Measurements from ENCODE around the gene PHKB.
"Not testable (repeated sequence)": the region's sequence is repeated elsewhere in the genome, so short reads cannot be mapped to it uniquely, and the experiment has no call there.

Gene PHKB

DNA sequence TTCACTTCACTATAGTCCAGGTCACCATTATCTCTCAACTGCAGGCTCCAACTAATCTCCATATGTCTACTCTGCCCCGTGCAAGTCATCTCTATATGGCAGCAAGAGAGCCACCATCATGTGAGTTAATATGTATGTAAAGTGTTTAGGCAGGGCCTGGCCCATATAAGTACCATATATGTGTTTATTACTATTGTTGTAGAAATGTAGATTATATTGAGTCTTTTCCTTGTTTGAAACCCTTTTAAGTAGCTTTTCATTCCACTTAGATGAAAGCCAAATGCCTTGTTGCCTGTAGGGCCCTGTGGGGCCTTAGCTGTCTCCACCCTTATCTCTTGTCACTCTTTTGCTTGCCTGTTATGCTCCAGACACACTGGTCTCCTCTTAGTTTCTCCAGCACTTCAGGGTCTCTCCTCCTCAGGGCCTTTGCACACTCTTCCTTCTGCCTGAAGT lies 164.0 kb downstream of the PHKB start:
- DNase-seq (ENCODE audit: low read depth, low spot score) = no peak

DNA sequence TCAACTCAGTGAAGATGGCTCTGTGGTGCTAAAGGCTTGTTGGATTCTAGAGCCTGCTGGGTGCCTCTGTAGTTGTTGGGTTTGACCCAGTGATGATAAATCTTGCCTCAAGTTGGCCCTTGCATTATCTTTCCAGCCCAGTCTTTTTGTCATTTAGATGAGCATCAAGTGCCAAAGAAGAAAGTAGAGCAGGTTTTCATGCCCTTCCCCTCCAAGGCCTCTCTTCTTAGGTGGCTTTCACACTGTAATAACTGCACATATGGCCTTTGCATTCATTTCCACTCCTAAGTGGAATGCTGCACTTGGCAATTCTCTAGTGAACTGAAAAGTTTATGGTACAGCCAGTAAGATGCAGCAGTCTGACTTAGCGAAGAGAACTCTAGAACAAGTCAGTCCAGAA lies 165.1 kb downstream of the PHKB start:
- no peak for DNase-seq (ENCODE audit: low read depth, low spot score)

DNA sequence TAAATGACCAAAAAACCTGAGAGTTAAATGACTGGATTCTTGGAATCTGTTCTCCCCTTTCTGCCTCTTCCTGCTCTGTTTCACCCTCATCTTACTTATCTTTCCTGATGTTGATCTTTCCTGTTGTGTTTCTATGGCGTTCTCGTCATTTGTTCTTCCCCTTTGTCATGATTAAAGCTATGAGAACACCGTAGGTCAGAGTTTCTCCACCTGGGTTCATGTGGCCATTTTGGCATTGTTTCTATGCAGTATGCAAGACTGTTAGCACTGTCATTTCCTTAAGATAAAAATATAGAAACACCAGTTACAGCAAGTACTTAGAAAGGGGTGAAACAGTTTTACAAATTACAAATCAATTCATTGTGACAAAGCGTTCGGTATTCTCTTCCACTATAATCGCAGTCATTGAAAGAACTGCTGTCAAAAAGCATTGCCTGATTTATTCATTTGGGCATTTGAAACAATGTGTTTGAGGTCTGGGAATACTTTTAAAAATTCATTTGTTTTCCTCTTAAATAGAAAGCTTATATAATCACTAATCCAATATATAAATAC lies 166.0 kb downstream of the PHKB start:
- DNase-seq (ENCODE audit: low read depth, low spot score) = no peak

DNA sequence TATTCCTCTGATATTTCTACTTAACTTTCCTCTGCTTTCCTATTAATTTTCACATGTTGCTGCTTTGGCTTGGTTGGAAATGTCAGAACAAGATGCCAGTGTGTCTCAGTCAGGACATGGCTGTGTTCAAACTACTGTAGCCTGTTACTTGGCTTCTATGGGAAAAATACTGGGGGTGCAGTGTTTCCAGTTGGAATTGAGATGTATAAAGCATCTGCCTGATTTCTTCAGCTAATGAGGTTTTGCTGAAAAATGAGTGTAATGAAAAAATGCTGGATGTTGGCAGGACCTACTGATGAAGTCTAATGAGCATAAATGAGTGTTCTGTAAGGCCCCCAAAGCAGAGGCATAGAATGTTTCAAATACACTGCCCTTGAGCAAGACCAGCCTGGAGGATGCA lies 166.6 kb downstream of the PHKB start:
- DNase-seq (ENCODE audit: low read depth, low spot score) = no peak

DNA sequence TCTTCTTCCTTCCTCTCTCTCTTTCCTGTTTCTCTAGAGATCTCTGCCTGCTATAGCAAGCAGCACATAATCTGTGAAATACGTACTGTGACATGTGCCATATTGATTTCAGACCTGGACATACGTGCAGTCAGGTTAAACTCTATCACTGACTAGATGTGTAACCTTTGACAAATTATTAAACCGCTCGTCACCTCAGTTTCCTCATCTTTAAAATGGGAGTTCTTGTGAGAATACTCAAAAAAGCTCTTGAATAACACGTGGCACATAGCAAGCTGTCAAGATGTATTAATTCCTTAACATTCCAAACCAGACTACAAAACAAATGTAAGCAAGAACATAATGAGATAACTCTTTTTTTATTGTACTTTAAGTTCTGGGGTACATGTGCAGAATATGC lies 170.0 kb downstream of the PHKB start:
- no peak for DNase-seq (ENCODE audit: low read depth, low spot score)

DNA sequence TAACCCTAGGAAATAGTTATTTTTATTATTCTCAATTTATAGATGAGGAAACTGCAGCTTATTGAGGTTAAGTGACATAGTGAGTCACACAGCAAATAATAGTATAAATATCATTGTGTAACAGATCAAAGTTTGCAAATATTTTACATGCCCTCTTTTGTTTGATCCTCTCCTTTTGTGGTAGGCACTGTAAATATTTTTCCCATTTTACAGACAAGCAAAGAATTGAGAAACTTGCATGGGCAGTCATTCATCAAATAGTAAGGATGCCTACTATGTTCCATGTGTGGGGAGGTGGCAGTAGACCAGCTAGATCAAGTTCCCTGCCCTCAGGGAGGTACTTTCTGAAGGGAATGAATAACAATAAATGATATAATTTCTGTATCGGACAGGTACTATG lies 173.0 kb downstream of the PHKB start:
- DNase-seq (ENCODE audit: low read depth, low spot score) = no peak

DNA sequence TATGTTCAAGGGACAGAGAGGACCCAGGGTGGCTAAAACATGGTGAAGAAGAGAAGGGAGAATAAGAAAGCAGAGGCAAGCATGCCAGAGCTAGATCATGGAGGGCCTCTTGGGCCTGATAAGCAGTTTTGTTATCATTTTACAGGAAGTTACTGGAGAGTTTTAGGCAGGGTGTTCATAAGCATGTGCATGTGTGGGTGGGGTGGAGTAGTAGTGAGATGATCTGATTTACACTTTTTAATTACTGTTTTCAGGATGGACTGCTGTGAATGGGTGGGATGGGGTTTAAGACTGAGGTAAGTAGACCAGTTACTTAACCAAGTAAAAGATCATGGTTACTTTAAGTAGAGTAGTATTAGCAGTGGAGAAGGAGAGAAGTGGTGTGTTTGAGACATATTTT lies 173.6 kb downstream of the PHKB start:
- DNase-seq (ENCODE audit: low read depth, low spot score) = no peak

DNA sequence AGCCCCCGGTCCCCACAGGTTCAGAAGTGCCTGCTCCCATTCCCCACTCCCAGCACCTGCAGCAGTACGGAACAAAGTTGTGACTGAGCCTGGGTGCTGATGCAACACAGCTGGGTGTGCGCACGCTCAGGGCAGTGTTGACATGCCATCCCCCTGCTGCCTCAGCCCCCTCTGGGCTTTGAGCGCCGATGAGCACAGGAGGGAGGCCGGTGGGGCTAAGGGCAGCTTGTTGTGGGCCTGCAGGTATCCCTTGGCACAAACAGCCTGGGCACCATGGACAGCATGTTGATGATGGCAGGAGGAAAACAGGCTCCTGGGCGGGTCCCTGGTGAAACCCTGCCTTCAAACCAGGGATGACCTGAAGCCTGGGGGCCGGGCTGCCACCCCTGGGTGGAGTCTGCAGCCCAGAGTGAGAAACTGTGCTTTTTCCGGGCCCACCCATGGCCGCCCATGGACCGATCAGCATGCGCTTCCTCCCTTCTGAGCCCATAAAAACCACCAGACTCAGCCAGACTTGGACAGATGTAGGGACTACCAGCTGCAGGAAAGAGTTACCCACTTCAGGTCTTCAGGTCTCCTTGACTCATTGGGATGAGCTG lies 175.5 kb downstream of the PHKB start:
- no peak for DNase-seq (ENCODE audit: low read depth, low spot score)

DNA sequence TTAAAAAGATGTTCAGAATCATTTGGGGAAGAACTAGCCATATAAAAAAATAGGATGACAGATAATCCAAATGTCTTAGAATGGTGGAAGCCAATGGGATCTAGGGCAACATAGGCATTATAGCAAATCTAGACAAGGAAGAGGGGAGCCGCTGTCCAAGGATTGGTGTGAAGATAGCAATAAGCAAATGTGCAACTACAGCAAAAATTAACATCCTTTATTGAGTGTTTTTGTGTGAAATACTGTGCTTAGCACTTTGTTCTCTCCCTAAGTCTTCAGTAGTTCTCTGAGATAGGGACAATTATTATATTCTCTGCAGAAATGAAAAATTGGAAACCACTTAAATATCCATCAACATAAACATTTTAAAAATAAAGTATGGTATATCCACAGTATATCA lies 177.0 kb downstream of the PHKB start:
- DNase-seq (ENCODE audit: low read depth, low spot score) = no peak

DNA sequence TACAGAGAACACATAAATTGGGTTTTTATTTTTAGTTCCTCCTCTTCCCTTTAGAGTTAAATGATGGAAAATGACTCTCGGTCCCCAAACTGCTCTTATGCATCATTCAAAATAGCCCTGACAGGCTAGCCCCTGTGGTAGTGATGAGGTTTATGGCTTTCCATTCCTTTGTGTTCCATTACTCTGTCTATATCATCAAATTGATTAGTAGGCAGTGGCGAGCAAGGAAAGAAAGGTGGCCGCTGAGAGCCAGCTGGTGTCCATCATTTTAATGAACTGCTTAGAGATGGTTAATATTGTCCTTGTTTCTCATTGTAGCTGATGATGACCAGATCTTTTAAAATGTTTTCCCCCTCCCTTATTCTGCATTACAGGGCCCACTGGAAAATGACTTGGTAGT lies 179.5 kb downstream of the PHKB start:
- DNase-seq (ENCODE audit: low read depth, low spot score) = no peak

DNA sequence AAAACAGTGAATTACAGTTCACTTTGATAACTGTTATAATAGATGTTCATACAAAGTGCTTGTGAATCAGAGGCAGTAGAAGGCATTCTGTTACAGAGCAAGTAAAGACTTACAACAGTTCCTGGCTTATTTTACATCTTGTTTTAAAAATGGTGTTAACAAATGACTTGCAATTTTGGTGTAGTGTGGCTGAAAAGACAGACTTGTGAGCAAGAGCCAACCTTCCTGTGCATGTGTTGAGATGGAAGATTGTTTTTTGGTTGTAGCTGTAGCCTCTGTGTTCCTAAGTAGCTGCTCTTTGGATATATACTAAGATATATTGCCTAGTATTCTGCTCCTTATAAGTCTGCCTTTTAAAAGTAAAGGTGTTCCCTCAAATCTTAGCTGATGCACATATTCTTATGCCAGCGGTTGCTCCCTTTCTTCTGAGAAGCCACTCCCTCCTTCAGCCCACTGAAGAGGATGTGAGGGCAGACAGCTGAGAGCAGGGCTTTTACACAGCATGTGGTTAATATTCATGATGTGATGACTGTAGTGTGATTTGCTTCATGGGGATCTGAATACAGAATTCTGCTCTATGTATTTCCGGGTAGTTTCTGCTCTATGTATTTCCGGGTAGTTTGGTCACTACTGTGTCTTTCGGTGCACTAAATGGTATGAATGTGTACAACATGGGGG lies 182.3 kb downstream of the PHKB start:
- no peak for DNase-seq (ENCODE audit: low read depth, low spot score)

DNA sequence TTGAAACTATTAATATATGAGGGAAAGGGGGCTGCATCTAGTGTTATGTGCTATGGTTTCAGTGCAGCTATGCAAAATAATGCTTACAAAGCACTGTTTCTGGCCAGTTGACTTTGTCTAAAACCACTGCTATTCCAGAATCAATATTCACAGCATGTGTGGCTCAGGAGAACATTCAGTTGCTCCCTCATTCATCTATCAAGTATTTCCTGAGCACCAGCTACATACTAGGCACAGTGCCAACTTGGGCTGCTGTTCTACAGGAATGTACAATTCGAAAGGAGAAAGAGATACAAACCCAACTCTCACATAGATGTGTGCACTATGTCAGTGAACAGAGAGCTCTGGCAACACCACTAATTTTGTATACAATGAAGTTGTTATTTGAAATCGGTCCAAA lies 183.0 kb downstream of the PHKB start:
- DNase-seq (ENCODE audit: low read depth, low spot score) = no peak

DNA sequence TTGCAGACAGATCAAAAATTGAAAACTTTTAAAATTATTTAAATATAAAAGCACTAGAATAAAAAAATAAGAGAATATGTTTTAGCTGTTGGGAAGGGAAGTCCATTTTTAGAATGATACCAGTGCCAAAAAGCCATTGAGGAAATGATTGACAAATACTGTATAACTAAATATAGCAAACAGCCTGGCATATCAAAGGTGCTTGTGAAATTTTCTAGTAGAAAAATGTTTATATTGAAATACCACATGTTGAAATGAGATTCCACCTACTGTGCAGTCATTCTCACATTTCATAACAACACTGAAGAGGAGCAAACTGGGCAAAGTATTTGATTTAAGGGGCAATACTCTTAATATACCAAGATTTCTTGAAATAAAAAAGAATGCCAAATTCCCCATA lies 183.5 kb downstream of the PHKB start:
- no peak for DNase-seq (ENCODE audit: low read depth, low spot score)

DNA sequence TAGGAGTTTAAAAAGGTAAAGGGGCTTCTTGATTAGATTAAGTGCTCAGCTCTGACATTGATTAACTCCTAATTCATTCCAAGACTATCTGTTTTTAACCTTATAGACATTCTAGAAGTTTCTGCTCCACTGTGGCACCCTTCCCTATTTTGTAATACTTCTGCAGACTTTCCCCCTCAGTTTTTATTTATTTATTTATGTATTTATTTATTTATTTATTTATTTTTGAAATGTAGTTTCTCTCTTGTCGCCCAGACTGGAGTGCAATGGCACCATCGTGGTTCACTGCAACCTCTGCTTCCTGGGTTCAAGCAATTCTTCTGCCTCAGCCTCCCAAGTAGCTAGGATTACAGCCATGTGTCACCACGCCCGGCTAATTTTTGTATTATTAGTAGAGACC lies 185.8 kb downstream of the PHKB start:
- no peak for DNase-seq (ENCODE audit: low read depth, low spot score)

DNA sequence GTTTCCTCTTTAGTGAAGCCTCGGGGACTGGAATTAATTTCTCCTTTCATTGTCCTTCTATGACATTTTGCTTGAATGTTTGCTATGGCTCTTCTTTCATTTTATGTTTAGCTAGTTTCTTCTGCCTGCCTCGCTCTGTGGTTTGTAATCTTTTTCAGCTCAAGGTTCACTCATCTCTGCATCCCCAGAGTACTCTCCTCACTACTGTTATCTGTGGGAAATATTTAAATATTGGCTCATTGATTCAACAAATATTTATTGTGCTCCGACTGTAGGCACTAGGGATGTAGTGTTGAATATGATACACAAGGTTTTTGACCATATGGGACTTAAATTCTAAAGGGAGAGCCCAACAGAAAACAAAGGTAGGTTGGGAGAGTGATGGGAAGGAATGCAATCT lies 195.9 kb downstream of the PHKB start:
- no peak for DNase-seq (ENCODE audit: low read depth, low spot score)

DNA sequence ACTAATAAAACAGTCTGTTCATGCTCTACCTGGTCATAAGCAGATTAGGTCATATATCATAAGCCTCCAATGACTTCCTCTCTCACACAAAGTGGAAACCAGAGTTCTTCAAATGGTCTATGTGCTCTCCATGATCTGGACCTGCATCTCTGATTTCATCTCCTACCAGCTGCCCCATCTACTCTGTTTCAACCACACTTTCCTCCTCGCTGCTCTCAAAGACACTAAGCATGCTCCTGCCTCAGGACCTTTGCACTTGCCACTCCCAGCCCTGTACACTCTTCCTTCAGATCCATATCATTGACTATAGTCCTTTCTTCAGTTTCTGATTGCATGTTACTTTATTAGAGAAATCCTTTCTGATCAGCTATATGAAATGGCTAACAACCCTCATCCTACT lies 196.8 kb downstream of the PHKB start:
- no peak for DNase-seq (ENCODE audit: low read depth, low spot score)

DNA sequence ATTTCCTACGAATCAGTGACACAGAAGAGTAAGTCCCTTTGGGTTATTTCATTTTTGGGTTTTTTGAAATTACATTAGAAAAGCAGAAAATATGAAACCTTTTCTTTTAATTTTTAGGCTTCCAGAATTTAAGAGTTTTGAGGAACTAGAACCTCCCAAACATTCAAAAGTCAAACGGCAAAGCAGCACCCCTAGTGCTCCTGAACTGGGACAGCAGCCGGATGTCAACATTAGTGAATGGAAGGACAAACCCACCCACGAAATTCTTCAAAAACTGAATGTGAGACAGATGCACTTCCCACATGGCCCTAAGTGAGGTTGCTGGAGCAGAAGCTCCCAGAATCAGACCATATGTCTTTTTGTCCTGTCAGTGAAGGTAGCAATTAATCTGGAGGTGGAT lies 199.4 kb downstream of the PHKB start:
- no peak for DNase-seq (ENCODE audit: low read depth, low spot score)

DNA sequence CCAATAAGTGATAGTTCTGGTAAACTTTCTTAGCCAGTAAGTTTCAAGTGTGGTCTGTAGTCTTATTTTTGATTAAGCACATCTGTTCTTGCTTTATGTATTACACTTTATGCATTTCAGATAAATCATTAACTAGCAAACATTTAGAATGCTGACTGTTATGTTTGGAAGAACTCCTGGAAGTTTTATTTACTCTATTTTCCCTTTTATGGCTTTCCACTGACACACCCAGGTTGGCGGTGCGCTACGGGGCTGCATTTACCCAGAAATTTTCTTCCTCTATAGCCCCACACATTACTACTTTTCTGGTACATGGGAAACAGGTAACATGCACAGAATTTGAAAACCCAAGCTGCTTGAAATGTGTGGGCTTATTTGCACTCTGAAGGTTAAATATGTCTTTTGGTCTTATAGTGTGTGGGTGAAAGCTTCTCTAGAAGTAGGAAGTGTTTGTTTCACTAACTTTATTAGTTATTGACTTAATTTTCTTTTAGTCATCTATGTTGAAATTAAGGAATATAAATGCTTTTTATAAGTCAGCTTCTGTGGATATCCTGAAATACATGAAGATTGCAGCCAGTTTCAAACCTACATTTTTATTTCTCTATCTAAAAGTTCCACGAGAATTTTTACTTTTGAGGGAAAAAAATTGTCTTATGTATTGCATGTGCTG lies 203.7 kb downstream of the PHKB start:
- DNase-seq (ENCODE audit: low read depth, low spot score) = no peak

DNA sequence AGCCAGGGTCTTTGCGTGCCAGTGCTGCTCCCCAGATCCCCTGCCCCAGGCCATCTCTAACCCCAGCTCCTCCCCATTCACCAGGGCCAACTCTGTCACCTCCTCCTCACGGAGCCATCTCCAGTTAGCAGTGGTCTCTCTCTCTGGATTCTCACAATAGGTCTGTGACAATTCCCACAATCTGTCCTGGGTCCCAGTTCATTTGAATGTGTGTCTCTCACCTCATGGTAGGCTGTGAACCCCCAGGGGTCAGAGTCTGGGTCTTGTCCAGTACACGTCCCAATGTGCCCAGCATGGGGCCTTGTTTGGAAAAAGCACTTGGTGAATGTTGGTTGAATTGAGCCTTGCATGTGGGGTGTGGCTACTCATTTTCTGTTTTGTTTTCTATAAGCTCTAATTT lies 205.3 kb downstream of the PHKB start:
- DNase-seq (ENCODE audit: low read depth, low spot score) = no peak

DNA sequence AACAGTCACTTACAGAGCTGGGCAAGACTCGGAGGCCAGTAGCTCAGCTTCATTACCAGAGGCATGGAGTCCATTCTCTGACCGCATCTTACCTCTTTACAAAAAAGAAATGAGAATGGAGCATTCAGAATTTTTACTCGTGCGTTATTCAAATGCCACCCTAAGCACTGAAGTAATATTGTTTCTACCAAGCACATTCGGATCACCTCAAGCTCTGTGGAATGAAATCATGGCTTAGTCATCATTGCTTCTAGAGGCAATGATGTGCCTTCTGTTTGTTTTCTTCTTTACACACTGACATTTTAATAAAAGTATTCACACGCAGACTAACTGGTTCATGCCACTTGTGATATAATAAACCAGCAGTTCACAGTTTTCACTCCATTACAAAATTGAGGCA lies 206.8 kb downstream of the PHKB start:
- no peak for DNase-seq (ENCODE audit: low read depth, low spot score)

DNA sequence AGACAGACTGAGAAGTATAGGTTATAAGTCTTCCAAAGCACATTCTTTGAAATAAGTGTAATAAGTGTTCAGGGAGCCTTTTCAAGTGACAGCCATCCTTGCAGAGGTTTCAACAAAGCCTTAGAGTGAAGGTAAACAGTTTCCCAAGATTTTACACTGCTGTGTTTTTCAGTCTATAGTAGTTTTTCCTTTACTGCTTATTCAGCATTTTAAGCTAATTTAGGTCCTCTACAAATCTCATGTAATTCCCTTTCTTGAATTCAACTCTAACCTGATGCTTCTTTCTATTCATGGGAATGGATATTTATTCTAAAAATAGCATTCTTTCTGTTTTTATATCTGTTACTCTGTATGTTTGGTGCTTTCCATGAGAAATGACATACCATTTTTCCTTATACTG lies 211.3 kb downstream of the PHKB start:
- DNase-seq (ENCODE audit: low read depth, low spot score) = no peak

DNA sequence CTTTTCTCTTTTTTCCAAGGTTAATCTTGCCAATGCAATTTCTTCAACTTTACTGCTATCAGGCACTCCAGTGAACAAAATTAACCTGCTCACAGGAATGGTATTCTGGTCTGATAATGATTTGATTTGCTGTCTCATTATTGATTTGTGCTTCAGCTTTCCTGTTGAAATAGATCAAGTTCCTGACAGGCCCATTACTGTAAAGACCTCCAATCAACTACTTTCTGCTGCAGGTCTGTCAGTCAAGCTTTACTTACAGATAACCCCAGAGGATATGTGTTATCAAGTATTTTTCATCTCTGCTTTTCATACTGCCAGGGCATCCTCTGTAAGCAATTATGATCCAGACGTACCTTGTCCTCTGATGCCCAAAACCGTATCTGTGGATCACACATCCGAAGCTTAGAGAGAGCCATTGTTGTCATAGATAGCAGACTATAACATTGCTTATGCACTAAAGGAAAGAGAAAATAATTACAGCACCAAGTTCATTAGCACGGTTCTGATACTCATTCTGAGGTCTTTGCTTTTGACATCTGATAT lies 215.6 kb downstream of the PHKB start:
- DNase-seq (ENCODE audit: low read depth, low spot score) = no peak

DNA sequence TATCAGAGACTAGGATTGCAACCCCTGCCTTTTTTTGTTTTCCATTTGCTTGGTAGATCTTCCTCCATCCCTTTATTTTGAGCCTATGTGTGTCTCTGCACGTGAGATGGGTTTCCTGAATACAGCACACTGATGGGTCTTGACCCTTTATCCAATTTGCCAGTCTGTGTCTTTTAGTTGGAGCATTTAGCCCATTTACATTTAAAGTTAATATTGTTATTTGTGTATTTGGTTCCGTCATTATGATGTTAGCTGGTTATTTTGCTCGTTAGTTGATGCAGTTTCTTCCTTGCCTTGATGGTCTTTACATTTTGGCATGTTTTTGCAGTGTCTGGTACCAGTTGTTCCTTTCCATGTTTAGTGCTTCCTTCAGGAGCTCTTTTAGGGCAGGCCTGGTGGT lies 220.4 kb downstream of the PHKB start:
- DNase-seq (ENCODE audit: low read depth, low spot score) = not testable (repeated sequence)
